ENCODE data around the gene GPRC5C.

GPRC5C gene

DNA sequence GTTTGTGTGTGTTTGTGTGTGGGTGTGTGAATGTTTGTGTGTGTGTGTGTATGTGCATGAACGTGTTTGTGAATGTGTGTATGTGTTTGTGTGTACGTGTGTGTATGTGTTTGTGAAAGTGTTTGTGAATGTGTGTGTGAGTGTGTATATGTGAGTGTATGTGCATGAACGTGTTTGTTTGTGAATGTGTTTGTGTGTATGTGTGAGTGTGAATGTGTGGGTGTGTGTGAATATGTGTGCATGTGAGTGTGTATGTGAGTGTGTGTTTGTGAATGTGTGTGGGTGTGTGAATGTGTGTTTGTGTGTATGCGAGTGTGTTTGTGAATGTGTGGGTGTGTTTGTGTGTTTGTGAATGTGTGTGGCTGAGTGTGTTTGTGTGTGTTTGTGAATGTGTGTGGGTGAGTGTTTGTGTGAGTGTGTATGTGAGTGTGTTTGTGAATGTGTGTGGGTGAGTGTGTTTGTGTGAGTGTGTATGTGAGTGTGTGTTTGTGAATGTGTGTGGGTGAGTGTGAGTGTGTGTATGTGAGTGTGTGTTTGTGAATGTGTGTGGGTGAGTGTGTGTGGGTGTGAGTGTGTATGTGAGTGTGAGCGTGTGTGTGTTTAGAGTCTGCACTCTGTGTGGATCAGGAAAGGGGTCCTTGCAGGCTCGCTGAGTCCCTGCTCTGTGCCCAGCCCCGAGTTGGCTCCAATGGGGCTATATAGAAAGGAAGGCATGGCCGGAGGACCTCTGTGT, 33.7 kb downstream of the GPRC5C start:
- Histone ChIP-seq H3K9me3 (no peaks in the 10 kb centered on the region), H3K27me3 (peaks cover 0 to 33% of the 10 kb centered on the region in 2 donors), H3K27ac (no peak overlapping the region), H3K4me1 (no peaks in the 10 kb centered on the region), H3K36me3 (no peaks in the 10 kb centered on the region), H3K4me3 (no peak overlapping the region)
- TF ChIP-seq, protein P1, sequence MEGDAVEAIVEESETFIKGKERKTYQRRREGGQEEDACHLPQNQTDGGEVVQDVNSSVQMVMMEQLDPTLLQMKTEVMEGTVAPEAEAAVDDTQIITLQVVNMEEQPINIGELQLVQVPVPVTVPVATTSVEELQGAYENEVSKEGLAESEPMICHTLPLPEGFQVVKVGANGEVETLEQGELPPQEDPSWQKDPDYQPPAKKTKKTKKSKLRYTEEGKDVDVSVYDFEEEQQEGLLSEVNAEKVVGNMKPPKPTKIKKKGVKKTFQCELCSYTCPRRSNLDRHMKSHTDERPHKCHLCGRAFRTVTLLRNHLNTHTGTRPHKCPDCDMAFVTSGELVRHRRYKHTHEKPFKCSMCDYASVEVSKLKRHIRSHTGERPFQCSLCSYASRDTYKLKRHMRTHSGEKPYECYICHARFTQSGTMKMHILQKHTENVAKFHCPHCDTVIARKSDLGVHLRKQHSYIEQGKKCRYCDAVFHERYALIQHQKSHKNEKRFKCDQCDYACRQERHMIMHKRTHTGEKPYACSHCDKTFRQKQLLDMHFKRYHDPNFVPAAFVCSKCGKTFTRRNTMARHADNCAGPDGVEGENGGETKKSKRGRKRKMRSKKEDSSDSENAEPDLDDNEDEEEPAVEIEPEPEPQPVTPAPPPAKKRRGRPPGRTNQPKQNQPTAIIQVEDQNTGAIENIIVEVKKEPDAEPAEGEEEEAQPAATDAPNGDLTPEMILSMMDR (IDR thresholded peaks at IDR 0.05): no peak
- intact Hi-C loops (cut with DNase I; ENCODE audit: low total_unique reads): no loop called here
- no peak for DNase-seq

DNA sequence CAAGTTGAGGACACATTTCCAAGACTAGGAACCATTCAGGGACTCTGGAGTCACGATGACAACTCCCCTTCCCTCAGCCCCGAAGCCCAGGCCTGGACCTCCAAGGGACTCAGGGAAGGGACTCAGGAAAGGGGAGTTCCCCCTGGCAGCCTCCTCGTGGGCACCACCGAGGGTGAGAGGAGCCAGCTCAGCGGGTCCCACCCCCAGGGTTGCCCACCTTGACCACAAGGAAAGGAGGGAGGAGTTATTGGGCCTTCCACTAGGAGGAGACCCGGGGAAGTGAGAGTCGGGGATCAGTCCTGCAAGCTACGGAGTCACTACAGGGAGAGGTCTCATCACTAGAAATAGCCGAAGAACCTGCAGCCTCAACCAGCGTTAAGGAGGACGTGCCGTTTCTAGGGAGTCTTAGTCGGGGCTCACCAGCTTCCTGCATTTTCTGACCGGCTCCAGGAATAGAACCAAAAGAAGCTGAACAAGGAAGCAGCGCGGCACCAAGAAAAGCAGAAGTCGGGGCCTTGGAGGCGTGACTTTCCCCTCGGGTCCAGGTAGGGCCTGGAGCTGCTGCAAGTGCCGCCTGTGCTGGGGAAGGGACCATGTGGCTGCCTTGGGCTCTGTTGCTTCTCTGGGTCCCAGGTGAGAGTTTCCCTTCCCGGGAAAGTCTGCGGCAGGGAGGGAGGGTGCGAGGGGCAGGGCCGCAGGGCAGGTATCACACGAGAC, 34.4 kb downstream of the GPRC5C start, which contains the start of gene CD300A:
Gene CD300A (plus strand): TSS at position 524 of the 717 bp plus-strand sequence. CDS start 70 bp downstream, at position 594.
- intact Hi-C loops (cut with DNase I; ENCODE audit: low total_unique reads): no loop called here
- H3K27ac ChIP-seq: no peak within 1 kb of the TSS
- H3K4me1 ChIP-seq: no peaks in the 10 kb centered on the region
- no peak for DNase-seq
- TF ChIP-seq, protein P1 (IDR thresholded peaks at IDR 0.05): no peak
- H3K36me3 ChIP-seq: no peaks in the 10 kb centered on the region
- peak within 1 kb of the TSS; percentile 30 to 37 for H3K4me3 ChIP-seq
- no peaks in the 10 kb centered on the region for H3K9me3 ChIP-seq
- H3K27me3 ChIP-seq: peaks cover 0 to 33% of the 10 kb centered on the region in 2 donors

DNA sequence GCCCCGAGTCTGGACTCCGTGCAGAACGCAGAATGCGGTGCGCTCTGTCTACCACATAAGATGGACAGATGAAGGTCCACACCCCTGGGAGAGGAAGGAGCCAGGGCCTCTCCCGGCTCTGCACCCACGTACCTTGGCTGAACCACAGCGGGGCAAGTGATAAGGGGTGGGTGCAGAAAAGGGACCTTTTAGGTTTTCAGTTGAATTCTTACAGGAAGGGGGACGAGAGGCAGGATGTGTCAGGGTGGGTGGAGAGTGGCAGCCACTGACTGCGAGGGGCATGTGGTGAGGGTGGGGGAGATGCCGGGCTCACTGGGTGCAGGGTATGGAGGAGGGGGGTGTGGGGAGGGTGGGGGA, 34.9 kb downstream of the GPRC5C start:
- no peak for DNase-seq
- TF ChIP-seq, protein P1 (IDR thresholded peaks at IDR 0.05): no peak
- Histone ChIP-seq H3K4me3 (peak overlapping the region; percentile 30 to 37), H3K4me1 (no peaks in the 10 kb centered on the region), H3K9me3 (no peaks in the 10 kb centered on the region), H3K27me3 (peaks cover 0 to 37% of the 10 kb centered on the region in 2 donors), H3K27ac (no peak overlapping the region), H3K36me3 (no peaks in the 10 kb centered on the region)
- intact Hi-C loops (cut with DNase I; ENCODE audit: low total_unique reads): no loop called here

DNA sequence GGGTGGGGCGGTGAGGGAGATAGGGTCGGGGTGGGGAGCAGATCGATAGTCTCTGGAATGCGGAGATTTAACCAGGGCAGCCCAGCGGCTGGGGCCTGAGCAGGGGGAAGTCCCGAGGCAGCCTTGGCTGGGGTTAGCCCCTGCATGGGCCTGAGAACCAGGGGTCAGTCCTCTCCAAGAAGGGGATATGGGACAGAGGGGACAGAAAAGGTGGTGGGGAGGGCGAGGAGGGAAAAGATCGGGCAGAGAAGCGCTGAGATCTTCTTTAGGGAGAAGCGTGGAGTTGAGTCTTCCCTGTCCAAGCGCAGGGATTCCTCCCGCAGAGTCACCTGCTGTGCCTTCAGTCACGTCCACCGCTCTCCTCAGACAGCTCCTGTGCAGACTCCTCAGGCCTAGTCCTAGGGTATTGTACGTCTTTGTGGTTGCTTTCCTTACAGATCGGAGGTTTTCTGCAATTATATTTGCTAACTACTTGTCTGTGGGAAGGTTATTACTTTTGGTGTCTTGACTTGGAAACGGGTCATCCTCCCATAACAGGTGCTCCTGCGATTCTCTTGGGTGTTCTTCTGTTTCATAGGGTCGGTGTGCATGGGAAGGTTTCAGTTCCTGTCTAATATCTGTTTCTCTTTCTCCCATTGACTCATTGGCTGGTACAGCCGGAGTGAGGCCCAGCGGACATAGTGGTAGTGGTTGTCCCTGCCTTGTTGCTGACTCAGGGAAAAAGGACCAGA, 35.5 kb downstream of the GPRC5C start:
- H3K27ac ChIP-seq: no peak overlapping the region
- intact Hi-C loops (cut with DNase I; ENCODE audit: low total_unique reads): no loop called here

DNA sequence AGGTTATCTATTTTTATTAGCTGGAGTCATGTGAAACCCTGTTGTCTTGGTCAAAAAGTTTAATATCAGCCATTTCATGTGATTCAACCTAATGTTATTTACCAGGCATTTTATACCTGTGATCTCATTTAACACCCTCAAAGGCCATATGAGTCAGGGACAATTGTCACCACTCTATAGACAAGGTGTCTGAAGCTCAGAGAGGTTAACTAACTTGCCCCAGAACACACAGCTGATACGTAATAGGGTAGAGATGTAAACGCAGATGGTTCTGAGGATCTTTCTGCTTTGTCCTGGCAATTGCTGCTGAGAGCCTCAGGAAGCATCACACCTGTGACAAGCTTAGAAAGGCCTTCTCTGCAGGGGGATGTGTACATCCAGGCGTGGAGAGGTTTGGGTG, 39.5 kb downstream of the GPRC5C start:
- TF ChIP-seq, protein P1 (IDR thresholded peaks at IDR 0.05): no peak
- H3K27ac ChIP-seq: no peak overlapping the region
- H3K27me3 ChIP-seq: peaks cover 0 to 58% of the 10 kb centered on the region in 2 donors
- H3K4me1 ChIP-seq: no peaks in the 10 kb centered on the region
- no peak for DNase-seq
- no peaks in the 10 kb centered on the region for H3K36me3 ChIP-seq
- H3K4me3 ChIP-seq: no peak overlapping the region
- peaks cover 0 to 10% (median 7%) of the 10 kb centered on the region in 3 donors for H3K9me3 ChIP-seq
- intact Hi-C loops (cut with DNase I; ENCODE audit: low total_unique reads): no loop called here

More for the DNA sequence above, 35.5 kb downstream of the GPRC5C start:
- H3K4me1 ChIP-seq: no peaks in the 10 kb centered on the region
- H3K4me3 ChIP-seq: peak overlapping the region; percentile 30 to 37
- DNase-seq: no peak
- TF ChIP-seq, protein P1 (IDR thresholded peaks at IDR 0.05): no peak
- H3K27me3 ChIP-seq: peaks cover 0 to 43% of the 10 kb centered on the region in 2 donors
- no peaks in the 10 kb centered on the region for H3K36me3 ChIP-seq
- H3K9me3 ChIP-seq: no peaks in the 10 kb centered on the region
